Caco-2 (cell line): ENCODE data around the gene ZNF774. TPM values are rescaled to one million over a fixed set of nuclear protein-coding genes. Genes with fewer than 3 reads are reported as not detected.
A peak's percentile ranks its signal among the peaks of the same experiment; 100 is the strongest.

ENCODE experiments used
- BruUV-seq: library from RNA; stranded (reverse); fragments of 400-500 nt; replicated peaks from 2 replicates; lab custom pipeline; 2021; lab: Mats Ljungman, UMichigan
- CTCF ChIA-PET: fragments of 300-600 bp; sonication (Branson Sonifier 250); formaldehyde crosslinking; loops from one replicate; lab custom pipeline; 2022; ENCODE audit warnings: antibody characterized with exemption; lab: Charles Lee
- POLR2A ChIA-PET: fragments of 300-600 bp; sonication (Branson Sonifier 250); formaldehyde crosslinking; loops from one replicate; lab custom pipeline; 2022; ENCODE audit warnings: antibody characterized with exemption; lab: Charles Lee
- DNase-seq, 2 experiments: peaks; one replicate each; pipeline versions ENCODE4 v3.0.0 to v3.0.0-alpha.2; 2020 to 2022
- H3K27me3 ChIP-seq: replicated peaks from 2 replicates; pipeline ENCODE4 v1.6.0; 2011; ENCODE audit warnings: low read length; ENCODE audit not compliant: control insufficient read depth, insufficient read depth
- H3K36me3 ChIP-seq: 2 replicates; pipeline ENCODE4 v1.5.1; 2011; ENCODE audit warnings: low read length; ENCODE audit not compliant: control insufficient read depth, insufficient read depth
- H3K4me1 ChIP-seq: fragments of 250-450 bp; sonication (Bioruptor Pico); 2 replicates; pipeline ENCODE4 v1.5.1; 2020; ENCODE audit warnings: mild to moderate bottlenecking
- H3K4me3 ChIP-seq: 2 replicates; pipeline ENCODE4 v1.5.1; 2011; ENCODE audit warnings: low read depth, mild to moderate bottlenecking, control low read depth, low read length
- H3K9me3 ChIP-seq: fragments of 250-450 bp; sonication (Bioruptor Pico); 2 replicates; pipeline ENCODE4 v1.5.1; 2020; ENCODE audit warnings: mild to moderate bottlenecking, moderate library complexity
- H3K27ac Mint-ChIP-seq: one replicate; pipeline ENCODE4 v1.8.0; 2022; ENCODE audit warnings: mixed read lengths; ENCODE audit not compliant: unreplicated experiment
- H3K27me3 Mint-ChIP-seq: one replicate; pipeline ENCODE4 v1.8.0; 2022; ENCODE audit warnings: mixed read lengths; ENCODE audit not compliant: insufficient read depth, unreplicated experiment
- H3K36me3 Mint-ChIP-seq: one replicate; pipeline ENCODE4 v1.8.0; 2022; ENCODE audit warnings: mild to moderate bottlenecking, mixed read lengths; ENCODE audit not compliant: insufficient read depth, unreplicated experiment
- H3K4me1 Mint-ChIP-seq: one replicate; pipeline ENCODE4 v1.8.0; 2022; ENCODE audit warnings: low read depth, mixed read lengths; ENCODE audit not compliant: unreplicated experiment
- H3K4me3 Mint-ChIP-seq: one replicate; pipeline ENCODE4 v1.8.0; 2022; ENCODE audit warnings: mild to moderate bottlenecking, moderate library complexity, mixed read lengths; ENCODE audit not compliant: unreplicated experiment
- H3K9me3 Mint-ChIP-seq: one replicate; pipeline ENCODE4 v1.8.0; 2022; ENCODE audit warnings: mixed read lengths; ENCODE audit not compliant: unreplicated experiment
- intact Hi-C: fragments of 100-400 bp; cut with micrococcal nuclease; formaldehyde crosslinking; loops from one replicate; pipeline ENCODE4 v1.10.0; 2022; ENCODE audit not compliant: unreplicated experiment
- total RNA-seq: library from RNA; stranded (reverse); gene quantifications from 2 replicates; pipeline ENCODE4 v1.2.3, GENCODE V29; 2022
- TF ChIP-seq, protein P1 (sequence below), 2 experiments: fragments of 200-600 bp in 1 of 2; IDR thresholded peaks; 1 replicate in 1 of 2; 2 replicates in 1 of 2; pipeline versions ENCODE4 v1.5.1 to v1.8.0; 2011 to 2022; ENCODE audit warnings: antibody characterized with exemption in 1 of 2, control low read depth in 1 of 2, inconsistent platforms in 1 of 2, low read depth in 1 of 2, low read length in 1 of 2, mild to moderate bottlenecking in 1 of 2, moderate library complexity in 1 of 2; ENCODE audit not compliant: insufficient read depth in 1 of 2, severe bottlenecking in 1 of 2, unreplicated experiment in 1 of 2

ZNF774 gene
- total RNA-seq, 1 experiment from 2014 or later = 11.9 TPM

DNA sequence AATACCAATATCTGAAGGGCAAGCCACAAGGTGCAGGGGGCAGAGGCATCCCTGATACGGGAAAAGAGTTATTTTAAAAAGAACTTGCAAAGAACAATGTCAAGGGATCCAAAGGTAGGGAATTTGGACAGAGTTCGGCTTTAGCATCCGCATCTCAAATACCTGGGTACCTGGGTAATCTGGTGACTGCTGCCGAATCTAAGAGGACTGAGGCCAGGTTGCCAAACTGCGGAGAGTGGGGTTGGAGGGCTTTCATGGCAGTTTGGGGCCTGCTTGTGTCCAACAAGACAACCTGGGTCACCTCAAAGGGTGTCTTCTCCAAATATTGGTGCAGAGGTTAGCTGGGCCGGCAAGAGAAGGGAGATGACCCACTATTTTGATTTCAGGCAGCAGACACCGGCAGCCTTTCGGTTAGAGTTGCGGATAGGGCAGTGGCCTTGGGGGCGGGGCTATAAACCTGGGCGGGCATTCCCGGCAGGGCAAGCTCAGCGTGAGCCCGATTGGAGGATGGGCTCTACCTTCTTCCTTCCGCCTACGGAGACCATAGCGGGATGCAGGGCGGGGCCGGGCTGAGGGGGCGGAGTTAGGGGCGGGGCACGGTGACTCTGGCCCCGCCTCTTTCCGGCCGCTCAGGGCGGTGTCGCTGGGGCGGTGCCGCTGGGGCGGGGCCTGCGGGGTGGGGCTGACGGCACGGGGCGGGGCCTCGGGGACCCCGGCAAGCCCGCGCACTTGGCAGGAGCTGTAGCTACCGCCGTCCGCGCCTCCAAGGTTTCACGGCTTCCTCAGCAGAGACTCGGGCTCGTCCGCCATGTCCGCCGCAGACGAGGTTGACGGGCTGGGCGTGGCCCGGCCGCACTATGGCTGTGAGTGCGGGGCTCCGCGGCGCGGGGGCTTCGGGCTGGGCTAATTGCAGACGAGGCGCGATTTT, 35.7 kb downstream of the ZNF774 start, which contains the start of gene IQGAP1:
TSS of gene IQGAP1 (plus strand) at position 709 of the 928 bp plus-strand sequence. CDS start at position 809, 100 bp downstream.
- H3K27me3 ChIP-seq = no peaks in the 10 kb centered on the region
- H3K4me3 Mint-ChIP-seq = peak within 1 kb of the TSS; percentile 79
- BruUV-seq = no TSS peak
- peaks cover 47% of the 10 kb centered on the region for H3K36me3 Mint-ChIP-seq
- peak within 1 kb of the TSS; percentile 94 for H3K4me3 ChIP-seq
- no peaks in the 10 kb centered on the region for H3K27me3 Mint-ChIP-seq
- H3K4me1 Mint-ChIP-seq = peaks cover 36% of the 10 kb centered on the region
- POLR2A ChIA-PET = interaction anchor here (0.6 to 2.3 kb wide), 19 partner anchors 9 to 329 kb away, joined by 3 to 19 read pairs (median 8); partner anchors contain the start of genes BLM, CIB1, GDPGP1 and ZNF774
- peak; percentile 96 to 97 for DNase-seq
- CTCF ChIA-PET = interaction anchor here (0.5 to 2.4 kb wide), 15 partner anchors 14 to 1990 kb away, joined by 3 to 13 read pairs (median 4); no protein-coding TSS in a partner anchor
- intact Hi-C loops = loop anchor here (1.0 to 2.0 kb wide), 5 partner anchors 15 to 67 kb away; no protein-coding TSS in a partner anchor
- H3K36me3 ChIP-seq = no peaks in the 10 kb centered on the region; the same call in 1 of the 2 replicates
- TF ChIP-seq, protein P1, sequence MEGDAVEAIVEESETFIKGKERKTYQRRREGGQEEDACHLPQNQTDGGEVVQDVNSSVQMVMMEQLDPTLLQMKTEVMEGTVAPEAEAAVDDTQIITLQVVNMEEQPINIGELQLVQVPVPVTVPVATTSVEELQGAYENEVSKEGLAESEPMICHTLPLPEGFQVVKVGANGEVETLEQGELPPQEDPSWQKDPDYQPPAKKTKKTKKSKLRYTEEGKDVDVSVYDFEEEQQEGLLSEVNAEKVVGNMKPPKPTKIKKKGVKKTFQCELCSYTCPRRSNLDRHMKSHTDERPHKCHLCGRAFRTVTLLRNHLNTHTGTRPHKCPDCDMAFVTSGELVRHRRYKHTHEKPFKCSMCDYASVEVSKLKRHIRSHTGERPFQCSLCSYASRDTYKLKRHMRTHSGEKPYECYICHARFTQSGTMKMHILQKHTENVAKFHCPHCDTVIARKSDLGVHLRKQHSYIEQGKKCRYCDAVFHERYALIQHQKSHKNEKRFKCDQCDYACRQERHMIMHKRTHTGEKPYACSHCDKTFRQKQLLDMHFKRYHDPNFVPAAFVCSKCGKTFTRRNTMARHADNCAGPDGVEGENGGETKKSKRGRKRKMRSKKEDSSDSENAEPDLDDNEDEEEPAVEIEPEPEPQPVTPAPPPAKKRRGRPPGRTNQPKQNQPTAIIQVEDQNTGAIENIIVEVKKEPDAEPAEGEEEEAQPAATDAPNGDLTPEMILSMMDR (IDR thresholded peaks at IDR 0.05; ENCODE audit: insufficient read depth in 1 of 2, low read depth in 1 of 2, low read length in 1 of 2, severe bottlenecking in 1 of 2, unreplicated experiment in 1 of 2) = no peak
- peaks cover 32% of the 10 kb centered on the region for H3K4me1 ChIP-seq
- H3K27ac Mint-ChIP-seq = peak within 1 kb of the TSS; percentile 77
- H3K9me3 ChIP-seq = no peaks in the 10 kb centered on the region
- H3K9me3 Mint-ChIP-seq = no peaks in the 10 kb centered on the region

DNA sequence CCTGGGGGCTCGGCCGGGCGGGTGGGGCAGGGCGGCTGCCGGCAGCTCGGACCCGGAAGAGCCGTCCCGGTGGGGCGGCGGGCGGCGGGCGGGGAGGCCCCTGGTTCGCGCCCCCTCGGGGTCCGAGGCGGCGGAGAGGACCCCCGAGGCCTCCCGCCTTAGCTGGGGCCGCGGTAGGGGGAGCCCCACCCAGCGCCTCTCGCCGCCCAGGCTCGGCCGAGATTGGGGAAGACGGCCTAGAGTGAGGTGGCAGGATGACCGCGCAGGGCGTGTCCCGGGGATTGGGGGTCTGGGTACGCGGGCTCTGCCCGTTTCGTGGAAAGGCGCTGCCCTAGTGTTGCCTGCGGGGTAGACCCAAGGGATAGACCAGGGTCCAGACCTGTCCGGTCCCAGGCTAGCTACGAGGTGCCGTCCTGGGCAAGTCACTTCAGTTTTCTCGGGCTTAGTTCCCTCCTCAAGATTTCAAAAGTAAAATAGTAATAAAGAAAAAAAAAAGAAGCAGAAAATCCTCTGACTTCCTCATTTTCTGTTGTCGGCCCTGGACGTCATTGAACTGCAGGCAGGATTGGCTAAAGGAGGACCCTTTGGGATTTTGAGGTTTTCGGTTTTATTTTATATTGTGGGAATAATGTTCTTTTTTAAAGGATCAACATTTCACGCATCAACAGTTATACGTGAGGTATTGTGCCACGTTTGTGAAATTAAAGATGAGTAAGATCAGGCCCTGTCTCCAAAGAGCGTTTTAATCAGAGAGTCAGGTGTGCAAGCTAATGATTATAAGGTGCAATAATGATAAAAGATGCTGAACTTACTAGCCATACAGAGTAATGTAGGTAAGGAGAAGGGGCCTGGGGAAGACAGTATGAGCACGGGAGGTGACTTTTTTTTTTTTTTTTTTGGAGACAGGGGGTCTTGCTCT, 36.6 kb downstream of the ZNF774 start:
- H3K27ac Mint-ChIP-seq = peak overlapping the region; percentile 77
- H3K9me3 ChIP-seq = no peaks in the 10 kb centered on the region
- H3K36me3 Mint-ChIP-seq = peaks cover 56% of the 10 kb centered on the region
- H3K27me3 Mint-ChIP-seq = no peaks in the 10 kb centered on the region
- DNase-seq = peak; percentile 64 to 66
- H3K27me3 ChIP-seq = no peaks in the 10 kb centered on the region
- peak overlapping the region; percentile 79 for H3K4me3 Mint-ChIP-seq
- H3K4me3 ChIP-seq = peak overlapping the region; percentile 94
- ChIA-PET CTCF (interaction anchor here (1.0 to 2.4 kb wide), 6 partner anchors 13 to 95 kb away, joined by 4 to 13 read pairs (median 8); no protein-coding TSS in a partner anchor), POLR2A (interaction anchor here (0.6 to 2.3 kb wide), 16 partner anchors 10 to 328 kb away, joined by 3 to 19 read pairs (median 8); partner anchors contain the start of genes BLM, CIB1, GDPGP1 and ZNF774)
- peaks cover 42% of the 10 kb centered on the region for H3K4me1 Mint-ChIP-seq
- TF ChIP-seq, protein P1 (IDR thresholded peaks at IDR 0.05; ENCODE audit: insufficient read depth in 1 of 2, low read depth in 1 of 2, low read length in 1 of 2, severe bottlenecking in 1 of 2, unreplicated experiment in 1 of 2) = no peak
- BruUV-seq = TSS peak; percentile 59
- no peaks in the 10 kb centered on the region for H3K9me3 Mint-ChIP-seq
- H3K36me3 ChIP-seq = no peaks in the 10 kb centered on the region; the same call in 1 of the 2 replicates
- peaks cover 32% of the 10 kb centered on the region for H3K4me1 ChIP-seq
- intact Hi-C loops = loop anchor here (1.0 to 2.0 kb wide), 5 partner anchors 14 to 68 kb away; no protein-coding TSS in a partner anchor
